GM20000 (cell line): ENCODE data around the gene MSI2.

ENCODE experiments used
- DNase-seq: peaks from one replicate; pipeline ENCODE4 v3.0.0; 2012; ENCODE audit warnings: low spot score
- TF ChIP-seq, protein P1 (sequence below): IDR thresholded peaks from 2 replicates; pipeline ENCODE4 v1.5.1; 2012; ENCODE audit warnings: mild to moderate bottlenecking, control low read depth; ENCODE audit errors: extremely low read depth, missing control alignments

The MSI2 gene

GRCh38 chr17:57665128-57665527, 408.8 kb downstream of the MSI2 start:
- TF ChIP-seq, protein P1, sequence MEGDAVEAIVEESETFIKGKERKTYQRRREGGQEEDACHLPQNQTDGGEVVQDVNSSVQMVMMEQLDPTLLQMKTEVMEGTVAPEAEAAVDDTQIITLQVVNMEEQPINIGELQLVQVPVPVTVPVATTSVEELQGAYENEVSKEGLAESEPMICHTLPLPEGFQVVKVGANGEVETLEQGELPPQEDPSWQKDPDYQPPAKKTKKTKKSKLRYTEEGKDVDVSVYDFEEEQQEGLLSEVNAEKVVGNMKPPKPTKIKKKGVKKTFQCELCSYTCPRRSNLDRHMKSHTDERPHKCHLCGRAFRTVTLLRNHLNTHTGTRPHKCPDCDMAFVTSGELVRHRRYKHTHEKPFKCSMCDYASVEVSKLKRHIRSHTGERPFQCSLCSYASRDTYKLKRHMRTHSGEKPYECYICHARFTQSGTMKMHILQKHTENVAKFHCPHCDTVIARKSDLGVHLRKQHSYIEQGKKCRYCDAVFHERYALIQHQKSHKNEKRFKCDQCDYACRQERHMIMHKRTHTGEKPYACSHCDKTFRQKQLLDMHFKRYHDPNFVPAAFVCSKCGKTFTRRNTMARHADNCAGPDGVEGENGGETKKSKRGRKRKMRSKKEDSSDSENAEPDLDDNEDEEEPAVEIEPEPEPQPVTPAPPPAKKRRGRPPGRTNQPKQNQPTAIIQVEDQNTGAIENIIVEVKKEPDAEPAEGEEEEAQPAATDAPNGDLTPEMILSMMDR: no peak

DNA sequence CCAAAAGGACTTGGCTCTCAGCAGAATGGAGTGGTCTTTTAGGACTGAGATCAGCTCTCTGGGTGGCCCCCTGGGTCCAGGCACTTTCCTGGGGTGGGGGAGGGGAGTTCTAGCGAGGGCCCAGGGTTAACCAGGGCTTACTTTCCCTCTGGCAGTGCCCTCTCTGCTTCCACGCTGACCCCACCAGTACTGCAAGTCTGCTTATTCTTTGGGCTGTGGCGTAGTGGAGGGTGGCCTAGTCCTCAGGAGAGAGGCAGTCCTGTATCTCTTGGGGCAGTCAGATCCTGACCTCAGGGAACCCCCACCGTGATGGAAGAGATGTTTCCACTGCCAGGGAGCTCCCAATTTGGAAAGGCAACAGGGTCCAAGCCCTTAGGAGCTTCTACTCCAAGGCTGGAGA, 409.4 kb downstream of the MSI2 start:
- no peak for DNase-seq
- TF ChIP-seq, protein P1: no peak

More at GRCh38 chr17:57665128-57665527, 408.8 kb downstream of the MSI2 start:
- no peak for DNase-seq

- no peak for DNase-seq
- TF ChIP-seq, protein P1: no peak
Measured at GRCh38 chr17:57666201-57666870, 410.0 kb downstream of the MSI2 start.

GRCh38 chr17:57666946-57667345, 410.6 kb downstream of the MSI2 start:
- TF ChIP-seq, protein P1: no peak

GRCh38 chr17:57667461-57667923, 411.2 kb downstream of the MSI2 start:
- TF ChIP-seq, protein P1: no peak

More at GRCh38 chr17:57666946-57667345, 410.6 kb downstream of the MSI2 start:
- no peak for DNase-seq

GRCh38 chr17:57668332-57668731, 412.0 kb downstream of the MSI2 start:
- no peak for DNase-seq

More at GRCh38 chr17:57667461-57667923, 411.2 kb downstream of the MSI2 start:
- no peak for DNase-seq

More at GRCh38 chr17:57668332-57668731, 412.0 kb downstream of the MSI2 start:
- TF ChIP-seq, protein P1: no peak
